T-helper 1 cell (primary cell): Measurements from ENCODE around the gene URM1.

Experiments
- DNase-seq, 5 donors: peaks; one replicate each; pipeline ENCODE4 v3.0.0-alpha.2; 2012 to 2020

URM1 gene

DNA sequence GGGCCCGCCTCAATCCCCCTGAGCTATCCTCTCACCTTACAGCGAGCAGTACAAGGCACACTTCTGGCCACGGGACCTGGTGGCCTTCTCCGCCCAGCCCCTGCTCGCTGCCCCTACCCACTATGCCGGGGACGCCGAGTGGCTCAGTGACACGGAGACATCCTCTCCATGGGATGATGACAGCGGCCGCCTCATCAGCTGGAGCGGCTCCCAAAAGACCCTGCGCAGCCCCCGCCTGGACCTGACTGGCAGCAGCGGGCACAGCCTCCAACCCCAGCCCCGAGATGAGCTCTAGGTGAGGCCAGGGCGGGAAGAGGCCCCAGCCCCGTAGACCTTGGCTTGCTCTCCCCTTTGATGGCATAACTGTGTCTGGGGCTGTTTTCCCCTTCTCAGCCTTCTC is 64.4 kb downstream of the URM1 start:
- no peak for DNase-seq

DNA sequence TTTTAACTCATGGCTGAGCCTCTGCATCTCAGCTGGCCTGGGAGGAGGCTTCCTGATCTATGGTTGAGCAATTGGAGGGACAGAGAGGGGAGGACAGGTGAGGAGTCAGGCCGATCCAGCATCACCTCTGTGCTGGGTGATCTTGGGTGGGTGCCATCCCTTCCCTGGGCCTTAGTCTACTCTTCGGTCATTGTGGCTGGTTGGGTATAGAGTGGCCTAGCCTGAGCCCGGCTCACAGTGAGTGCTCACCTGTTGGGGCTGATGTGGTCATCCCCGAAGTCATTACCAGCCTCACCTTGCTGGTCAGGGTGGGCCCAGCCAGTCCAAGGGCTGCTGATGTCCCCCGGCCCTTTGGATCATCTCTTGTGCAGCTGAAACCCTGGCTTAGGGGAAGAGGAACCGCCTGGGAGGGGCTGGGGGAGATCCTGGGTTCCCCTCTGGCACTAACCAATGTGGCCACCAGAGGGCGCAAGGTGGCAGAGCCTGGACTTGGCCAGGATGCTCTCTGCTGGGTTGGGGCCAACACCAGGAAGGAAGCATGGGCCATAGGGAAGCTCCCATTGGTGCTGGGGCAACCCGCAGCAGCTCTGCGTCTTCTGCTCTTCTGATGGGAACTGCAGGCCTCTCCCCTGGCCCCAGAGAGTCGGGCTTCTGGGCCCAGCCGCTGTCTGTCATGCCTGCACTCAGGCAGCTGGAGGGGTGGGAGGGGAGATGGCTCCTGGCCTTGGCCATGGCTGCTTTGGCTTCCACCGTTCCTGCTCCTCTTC is 67.4 kb downstream of the URM1 start:
- DNase-seq: peak; percentile 50 to 76 (median 69)

DNA sequence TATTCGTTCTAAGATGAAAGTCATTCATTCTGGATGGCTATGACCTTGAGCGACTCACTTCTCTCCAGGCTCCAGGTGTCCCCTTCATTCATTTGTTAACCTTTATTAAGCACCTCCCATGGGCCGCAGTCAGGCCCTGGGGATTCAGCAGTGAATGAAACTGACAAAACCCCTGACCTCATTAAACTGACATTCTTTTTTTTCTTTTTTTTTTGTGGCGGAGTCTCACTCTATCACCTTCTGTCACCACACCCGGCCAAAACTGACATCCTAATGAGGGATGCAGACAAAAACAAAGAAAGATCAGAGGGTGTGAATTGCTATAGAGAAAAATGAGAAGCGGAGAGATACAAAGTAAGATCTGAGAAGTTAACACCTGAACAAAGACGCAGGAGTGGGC is 68.1 kb downstream of the URM1 start:
- DNase-seq: no peak
